ENCODE data around the gene FGFRL1.

The FGFRL1 gene

DNA sequence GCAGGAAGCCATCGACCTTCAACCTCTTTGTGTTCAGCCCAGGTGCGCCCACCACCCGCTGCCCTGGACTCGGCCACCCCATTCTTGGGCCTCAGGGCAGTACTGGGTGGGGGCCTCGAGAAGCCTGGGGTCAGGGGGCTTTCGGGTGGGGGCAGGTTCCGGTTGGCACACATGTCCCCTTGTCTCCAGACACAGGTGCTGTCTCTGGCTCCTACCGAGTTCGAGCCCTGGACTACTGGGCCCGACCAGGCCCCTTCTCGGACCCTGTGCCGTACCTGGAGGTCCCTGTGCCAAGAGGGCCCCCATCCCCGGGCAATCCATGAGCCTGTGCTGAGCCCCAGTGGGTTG lies 7.4 kb upstream of the FGFRL1 start:
- in situ Hi-C loops (cut with HindIII; ENCODE audit: low sequenced_read_pairs): no loop called here

DNA sequence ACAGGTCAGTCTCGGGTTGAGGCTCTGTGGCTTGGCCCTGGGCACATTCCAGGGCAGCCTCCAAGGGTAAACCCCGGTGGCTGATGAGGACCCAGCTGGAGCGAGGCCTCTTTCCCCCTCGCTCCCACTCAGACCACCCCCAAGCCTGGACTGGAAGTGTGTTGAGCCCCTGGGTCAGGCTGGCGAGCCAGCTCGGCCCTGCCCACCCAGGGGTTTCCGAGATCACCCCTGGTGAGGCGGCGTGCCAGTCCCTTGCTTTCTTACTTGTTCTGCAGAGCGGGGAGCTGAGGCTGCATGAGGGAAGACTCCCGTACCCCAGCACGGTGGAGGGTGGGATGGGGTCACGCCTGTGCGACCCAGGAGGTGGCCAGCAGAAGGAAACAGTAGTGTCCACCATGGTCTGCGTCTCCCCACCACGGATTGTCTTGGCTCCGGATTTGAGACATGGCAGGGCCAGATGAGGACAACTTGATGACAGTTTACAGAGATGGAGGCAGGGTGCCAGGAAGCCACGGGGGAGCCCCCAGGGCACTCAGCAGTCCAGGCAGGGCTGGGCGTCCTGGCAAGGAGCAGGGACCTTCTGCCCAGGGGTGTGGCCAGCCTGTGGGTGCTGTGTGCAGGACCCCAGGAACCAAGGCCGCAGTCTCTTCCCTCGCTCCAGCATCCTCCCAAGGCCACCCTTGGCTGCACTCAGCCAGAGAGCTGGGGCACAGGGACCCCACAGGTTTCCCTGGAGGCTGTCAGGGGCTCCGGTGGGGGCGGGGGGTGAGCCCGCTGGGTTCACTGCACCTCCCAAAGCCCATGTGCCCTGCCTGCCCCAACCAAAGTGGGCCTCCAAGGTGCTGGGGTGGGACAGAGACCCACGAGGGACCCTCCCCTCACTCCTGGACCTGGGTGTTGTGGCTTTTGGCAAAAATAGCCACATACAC lies 6.6 kb upstream of the FGFRL1 start:
- in situ Hi-C loops (cut with HindIII; ENCODE audit: low sequenced_read_pairs): no loop called here

DNA sequence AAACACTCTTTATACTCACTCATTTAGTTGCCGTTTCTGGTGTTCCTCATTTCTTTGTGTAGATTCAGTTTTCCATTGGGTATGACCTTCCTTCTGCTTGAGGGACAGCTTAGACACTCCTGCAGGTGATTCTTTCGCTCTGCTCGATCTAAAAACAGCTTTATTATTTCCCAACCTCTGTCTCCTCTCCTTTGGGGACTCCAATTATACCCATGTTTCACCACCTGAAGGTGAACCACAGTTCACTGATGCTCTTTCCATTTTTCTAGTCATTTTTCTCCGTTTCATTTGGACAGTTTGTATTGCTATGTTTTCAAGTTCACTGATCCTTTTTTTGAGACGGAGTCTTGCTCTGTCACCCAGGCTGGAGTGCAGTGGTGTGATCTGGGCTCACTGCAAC lies 4.6 kb upstream of the FGFRL1 start:
- in situ Hi-C loops (cut with HindIII; ENCODE audit: low sequenced_read_pairs): no loop called here

DNA sequence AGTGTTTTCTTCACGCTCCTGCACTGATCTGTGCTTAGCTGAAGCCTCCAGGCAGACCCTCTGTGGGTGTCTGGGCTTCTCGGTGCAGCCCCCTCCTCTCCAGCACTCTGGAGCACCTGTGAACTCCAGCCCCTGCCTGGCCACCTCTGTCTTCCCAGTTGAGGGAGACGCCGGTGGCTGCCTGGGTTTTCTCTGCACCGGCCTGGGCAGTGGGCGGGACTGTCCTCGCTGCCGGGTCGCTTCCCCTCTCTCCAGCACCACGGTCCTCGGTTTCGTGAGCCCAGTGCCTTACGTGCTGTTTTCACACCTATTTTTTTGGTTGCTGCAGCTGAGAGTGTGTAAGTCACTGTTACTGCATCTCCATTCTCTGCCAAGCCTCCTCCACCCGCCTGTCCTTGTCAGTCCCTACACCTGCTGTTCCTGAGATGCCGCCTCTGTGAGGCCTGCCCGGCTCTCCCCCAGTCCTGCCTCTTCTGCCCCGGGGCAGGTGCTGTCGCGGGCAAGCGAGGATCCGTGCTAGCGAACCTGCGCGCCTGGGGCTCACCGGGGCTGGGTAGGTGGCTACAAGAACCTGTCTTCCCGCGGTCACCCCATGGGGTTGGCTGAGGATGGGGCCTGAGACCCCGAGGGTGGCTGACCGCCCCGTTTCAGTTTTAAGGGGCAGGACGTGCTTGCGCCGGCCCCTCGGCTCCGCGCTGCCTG lies 2.4 kb upstream of the FGFRL1 start:
- in situ Hi-C loops (cut with HindIII; ENCODE audit: low sequenced_read_pairs): no loop called here

DNA sequence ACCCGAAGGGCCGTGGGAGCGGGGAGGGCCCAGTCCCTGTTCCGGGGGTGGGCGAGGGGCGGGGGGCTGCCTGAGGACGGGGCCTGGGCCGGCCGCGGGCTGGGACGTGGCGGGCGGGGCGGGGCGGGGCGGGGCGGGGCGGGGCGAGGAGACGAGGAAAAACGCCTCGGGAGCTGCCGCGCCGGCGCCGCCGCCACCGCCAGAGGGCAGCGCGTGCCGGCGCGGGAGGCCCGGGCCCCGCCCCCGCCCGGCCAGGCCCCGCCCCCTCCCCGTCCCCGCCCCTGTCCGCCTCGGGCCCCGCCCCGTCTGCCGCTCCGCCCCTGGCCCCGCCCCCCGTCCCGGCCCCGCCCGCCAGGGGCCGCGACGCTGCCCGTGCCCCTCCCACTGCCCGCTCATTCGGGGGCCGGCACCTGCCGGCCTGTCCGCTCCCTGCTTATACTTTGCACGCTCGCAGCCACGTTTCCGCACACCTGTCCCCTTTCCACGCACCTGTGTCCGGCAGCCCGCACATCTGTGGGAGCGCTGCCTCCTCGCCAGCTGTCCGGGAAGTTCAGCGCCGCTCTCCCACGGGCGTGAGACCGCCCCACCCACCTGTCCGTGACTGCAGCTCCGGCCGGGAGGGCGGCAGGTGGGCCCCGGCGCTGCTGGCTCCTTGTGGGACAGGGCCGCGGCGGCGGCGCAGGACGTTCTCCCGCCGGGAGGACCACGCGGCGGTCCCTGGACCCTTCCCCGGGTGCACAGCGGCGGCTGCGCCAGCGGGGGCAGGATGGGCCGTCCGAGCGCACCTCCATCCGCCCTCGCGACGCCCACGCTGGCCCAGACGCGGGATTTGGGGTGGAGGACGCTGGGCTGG lies 1.7 kb upstream of the FGFRL1 start:
- in situ Hi-C loops (cut with HindIII; ENCODE audit: low sequenced_read_pairs): no loop called here

DNA sequence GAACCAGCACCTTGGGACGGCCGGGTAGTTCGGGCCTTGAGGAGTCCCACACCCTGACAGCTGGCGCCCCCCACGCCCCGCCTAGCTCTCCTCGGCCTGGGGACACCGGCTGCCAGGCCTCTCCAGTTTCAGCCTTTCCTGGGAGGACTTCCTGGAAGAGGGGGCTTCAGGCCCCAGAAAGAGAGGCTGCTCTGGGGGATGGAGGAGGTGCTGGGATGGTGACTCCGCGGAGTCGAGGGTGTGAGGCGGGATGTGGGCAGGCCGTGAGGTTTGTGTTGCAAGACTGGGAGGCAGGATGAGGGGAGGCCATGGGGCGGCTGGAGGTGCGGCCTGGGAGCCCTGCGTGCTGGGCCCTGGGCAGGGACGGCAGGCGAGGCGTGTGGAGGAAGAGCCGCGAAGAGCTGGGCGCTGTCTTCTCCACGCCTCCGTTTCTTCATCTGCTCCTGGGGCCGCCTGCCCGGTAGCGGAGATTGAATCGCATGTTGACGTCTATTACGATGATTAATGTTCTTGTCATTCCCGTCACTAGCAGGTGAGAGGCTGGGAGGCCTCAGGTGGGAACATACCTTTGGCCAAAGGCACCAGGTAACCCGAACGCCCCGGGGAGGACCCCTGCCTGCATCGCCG lies 918 bp upstream of the FGFRL1 start:
- in situ Hi-C loops (cut with HindIII; ENCODE audit: low sequenced_read_pairs): no loop called here

DNA sequence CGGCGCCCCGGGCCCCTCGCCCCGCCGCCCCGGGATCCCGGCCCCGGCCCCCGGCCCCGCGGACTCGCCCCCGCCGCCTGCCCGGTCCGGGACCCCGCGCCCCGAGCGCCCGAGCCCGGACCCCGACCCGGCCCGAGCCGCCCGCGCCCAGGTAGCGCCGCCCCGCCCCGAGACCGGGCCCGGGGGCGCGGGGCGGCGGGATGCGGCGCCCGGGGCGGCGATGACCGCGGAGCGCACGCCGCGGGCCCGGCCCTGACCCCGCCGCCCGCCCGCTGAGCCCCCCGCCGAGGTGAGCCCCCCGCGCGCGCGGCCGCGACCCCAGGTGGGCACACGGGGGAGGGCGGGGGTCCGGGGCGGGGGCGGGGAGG lies 224 bp downstream of the FGFRL1 start:
- in situ Hi-C loops (cut with HindIII; ENCODE audit: low sequenced_read_pairs): no loop called here

DNA sequence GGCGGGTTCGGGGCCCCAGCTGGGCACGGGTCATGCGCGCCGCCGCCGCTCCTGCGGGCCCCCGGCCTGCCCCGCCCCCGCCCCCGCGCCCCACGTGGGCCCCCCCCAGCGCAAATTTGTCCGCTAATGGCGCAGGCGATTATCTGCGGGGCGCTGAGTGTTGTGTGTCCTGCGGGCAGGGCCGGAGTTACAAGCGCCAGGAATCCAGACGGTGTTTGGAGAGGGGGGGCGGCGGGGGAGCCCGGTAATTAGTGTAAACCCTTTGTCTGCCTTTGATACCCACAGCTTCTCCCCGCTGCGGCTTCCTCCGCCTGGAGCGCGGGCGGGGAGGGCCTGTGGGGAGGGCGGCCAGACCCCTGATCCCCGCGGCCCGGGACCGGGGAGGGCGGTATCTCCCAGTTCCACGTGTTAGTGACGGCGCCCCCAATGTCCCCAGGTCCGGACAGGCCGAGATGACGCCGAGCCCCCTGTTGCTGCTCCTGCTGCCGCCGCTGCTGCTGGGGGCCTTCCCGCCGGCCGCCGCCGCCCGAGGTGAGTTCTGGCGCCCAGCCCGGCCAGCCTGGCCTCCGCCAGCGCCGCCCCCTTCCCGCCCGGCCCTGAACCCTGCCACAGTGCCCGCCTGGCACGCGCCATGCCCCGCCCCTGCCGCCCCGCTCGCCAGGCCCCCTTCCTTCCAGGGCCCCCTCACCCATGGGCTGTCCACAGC lies 761 bp downstream of the FGFRL1 start:
- in situ Hi-C loops (cut with HindIII; ENCODE audit: low sequenced_read_pairs): no loop called here

DNA sequence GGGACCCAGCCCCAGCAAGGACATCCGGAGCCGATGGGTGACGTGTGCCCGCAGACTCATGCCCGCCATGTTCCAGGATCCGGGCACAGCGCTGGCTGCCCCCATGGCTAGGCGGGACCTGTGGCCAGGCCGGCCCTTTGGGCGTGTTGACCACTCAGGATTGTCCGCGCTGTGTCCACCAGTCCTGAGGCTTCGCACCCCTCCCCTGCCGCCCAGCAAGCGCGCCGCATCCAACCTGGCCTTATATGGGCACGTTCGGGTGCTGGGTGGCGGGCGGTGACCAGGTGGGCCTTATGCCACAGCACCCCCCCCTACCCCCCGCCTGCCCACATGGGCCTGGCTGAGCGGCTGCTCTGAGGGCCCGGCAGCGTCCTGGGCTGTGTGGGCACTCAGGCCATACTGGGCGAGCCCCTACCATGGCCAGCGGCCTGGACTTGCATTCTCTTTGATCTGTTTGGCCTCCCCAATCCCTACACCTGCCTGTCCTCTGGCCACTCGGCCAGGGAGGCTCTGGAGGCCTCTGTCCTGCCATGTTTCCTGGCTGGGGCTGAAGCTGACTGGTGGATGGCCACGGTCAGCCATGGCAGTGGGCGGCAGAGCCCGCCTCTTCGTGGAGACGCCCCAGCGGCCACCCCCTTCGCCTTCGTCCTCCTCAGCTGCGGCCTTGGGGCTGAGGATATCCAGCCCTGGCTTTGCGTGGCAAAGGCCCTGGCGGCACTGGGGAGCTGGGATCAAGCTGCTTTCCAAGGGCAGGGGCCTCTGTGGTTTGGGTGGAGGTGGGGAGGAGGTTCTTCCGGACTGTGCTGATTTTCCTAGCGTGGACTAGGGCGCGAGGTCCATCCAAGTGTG lies 2.0 kb downstream of the FGFRL1 start:
- in situ Hi-C loops (cut with HindIII; ENCODE audit: low sequenced_read_pairs): no loop called here

DNA sequence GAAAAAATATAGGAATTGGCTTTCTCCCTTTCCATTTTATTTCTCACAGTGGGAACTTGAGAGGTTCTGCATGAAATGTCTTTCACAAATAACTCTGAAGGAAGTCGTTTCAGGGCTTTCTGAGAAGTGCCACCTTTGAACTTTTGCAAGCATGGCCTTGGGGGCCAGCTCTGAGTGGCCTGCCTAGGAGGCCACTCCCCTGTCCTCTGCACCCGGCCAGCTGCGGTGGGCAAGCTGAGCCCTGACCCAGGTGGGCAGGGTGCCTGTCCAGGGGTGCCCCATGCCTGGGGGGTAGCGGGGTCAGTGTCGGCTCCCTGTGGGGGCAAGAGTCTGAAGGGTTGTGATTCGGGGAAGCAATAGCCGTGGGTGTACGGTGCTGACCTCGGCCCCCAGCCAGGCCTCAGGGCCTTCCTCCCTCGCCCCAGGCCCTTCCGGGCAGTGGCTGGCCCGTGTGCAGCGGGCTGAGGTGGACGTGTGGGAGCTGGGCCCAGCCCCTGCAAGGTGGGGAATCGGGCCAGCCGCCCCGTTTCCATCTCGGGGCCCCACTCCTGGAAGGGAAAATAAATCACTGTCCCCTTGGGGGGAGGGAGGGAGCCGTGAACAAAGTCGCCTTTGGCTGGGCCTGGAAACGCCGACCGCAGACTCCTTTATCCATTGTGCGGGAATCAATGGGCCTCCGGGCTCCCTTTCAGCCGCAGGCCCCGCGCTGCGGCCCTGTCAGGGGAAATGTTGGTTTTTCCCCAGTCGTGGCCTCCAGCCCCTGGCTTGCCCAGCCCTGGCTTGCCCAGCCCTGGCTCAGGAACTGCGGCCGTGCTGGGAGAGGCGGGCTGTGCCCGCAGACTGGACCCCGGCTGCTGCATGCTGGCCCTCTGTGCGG lies 3.1 kb downstream of the FGFRL1 start:
- in situ Hi-C loops (cut with HindIII; ENCODE audit: low sequenced_read_pairs): no loop called here

DNA sequence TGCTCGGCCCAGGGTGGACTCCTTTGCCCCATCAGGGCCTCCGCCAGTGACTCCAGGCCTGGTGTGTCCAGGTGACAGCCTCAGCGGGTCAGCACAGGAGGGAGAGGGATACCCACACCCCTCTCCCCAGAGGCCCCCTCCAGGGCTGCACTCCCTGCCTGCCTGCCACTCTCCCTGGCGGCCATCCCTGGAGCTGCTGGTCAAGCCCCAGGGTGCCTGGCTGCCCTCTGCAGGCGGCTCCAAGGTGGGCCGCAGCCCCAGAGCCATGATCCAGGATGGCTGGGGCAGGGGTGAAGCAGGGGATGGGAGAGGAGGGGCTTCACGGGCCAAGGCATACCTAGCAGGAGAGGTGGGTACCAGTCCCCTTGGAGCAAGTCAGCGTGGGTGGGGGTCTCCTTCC lies 3.8 kb downstream of the FGFRL1 start:
- in situ Hi-C loops (cut with HindIII; ENCODE audit: low sequenced_read_pairs): no loop called here

DNA sequence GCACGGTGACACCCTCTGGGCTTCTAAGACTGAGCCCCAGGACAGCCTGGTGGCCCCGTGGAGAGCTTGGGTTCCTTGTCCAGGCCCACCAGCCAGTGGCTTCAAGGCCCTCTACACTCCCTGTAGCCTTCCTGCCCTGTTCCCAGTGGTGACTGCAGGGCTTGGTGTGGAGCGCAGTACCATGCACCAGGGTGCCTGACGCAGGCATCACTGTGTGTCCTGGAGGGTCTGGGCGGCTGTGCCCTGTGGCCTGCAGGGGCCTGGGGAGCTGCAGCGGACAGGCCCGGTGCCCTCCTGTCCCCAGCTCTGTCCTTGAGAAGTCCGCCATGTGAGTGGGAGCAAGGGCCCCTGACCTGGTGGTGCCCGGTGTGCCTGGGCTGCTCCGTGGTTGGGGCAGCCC lies 4.3 kb downstream of the FGFRL1 start:
- in situ Hi-C loops (cut with HindIII; ENCODE audit: low sequenced_read_pairs): no loop called here

DNA sequence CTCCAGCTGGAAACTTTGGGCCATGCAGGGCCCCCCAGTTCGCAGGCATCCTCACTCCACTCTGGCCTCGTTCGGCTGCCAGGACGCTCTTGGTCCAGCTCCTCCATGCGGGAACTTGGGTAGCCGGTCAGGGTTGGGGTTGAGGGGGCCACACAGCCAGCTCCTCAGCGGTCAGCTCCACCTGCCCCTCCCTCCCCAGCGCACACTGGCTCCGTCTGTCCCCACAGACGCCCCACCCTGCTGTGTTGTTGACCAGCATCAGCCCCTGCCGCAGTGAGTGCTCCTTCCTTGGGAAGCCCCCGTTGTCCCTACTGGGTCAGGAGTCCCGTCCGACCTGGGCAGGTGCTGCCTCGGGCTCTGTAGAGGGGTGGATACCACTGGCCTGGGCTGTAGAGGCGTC lies 5.8 kb downstream of the FGFRL1 start:
- in situ Hi-C loops (cut with HindIII; ENCODE audit: low sequenced_read_pairs): no loop called here

DNA sequence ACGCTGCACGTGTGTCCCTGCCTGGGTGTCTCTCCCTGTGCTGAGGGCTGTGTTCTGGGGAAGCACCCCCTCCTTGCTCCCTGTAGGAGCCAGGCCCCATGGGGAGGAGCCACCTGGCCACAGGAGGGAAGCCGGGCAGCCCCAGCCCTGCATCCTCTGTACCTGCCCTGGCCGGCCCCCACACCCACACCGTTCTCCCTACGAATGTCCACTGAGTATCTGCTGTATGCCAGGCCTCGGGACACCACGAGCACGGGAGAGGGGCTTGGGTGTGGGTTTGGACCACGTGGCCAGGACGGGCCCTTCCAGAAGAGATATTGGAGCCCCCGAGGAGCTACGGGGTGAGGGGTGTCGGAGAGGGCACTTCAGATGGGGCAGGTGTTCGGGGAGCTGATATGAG lies 6.3 kb downstream of the FGFRL1 start:
- in situ Hi-C loops (cut with HindIII; ENCODE audit: low sequenced_read_pairs): no loop called here

DNA sequence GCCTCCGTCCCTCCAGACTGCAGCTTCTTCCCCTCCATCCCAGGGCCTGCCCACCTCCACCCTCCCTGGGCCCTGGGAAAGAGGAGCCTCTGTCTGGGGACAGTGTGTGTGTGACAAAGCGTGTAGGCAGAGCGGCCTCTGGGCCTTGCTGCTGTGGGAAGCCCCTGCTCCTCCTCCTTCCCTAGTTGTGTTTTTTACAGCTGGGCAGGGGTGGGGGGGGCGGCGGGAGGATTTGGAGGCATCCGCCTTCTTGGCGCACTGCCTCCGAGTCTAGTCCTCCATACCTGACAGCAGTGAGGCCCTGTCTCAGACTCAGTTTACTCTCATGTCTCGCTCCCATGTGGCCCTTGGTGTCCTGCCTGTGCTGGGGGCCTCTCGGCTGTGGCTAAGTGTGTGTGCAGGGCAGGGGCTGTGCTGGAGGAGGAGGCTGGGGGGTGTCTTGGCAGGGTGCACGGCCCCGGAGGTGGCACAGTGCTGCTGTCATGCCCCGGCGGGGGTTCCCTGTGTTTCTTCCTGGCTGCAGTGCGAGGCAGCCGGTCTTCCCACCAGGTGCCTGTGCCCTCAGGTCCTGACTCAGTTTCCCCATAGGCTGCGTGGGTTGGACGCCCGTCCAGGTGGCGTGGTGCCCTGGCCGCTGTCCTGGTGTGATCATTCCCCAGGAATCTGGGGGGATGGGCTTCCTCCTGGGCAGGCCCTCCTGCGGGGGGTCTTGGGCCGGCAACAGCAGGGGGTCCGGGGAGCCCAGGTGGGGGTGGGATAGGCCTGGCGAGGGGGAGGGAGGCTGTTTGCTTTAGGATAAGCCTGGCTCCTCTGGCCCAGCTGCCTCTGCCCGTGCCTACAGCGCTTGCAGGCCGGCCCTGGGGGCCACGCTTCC lies 7.0 kb downstream of the FGFRL1 start:
- in situ Hi-C loops (cut with HindIII; ENCODE audit: low sequenced_read_pairs): no loop called here

DNA sequence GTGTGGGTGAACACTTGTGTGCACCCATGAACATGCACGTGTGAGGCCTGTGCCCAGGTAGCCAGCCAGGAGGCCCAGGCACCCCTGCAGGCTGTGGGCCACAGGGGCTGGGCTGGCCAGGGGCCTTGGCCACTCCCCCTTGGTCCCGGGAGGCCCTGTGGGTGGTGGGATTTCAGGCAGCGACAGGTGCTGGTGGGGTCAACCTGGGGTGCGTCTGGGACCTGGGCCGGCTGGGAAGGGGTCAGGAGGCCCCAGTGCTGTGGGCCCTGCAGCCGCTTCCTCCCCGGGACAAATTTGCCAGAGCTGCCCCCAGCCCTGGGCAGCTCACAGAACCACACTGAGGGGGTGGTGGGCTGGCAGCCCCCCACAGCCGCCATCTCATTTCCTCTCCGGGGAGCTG lies 7.9 kb downstream of the FGFRL1 start:
- in situ Hi-C loops (cut with HindIII; ENCODE audit: low sequenced_read_pairs): no loop called here

DNA sequence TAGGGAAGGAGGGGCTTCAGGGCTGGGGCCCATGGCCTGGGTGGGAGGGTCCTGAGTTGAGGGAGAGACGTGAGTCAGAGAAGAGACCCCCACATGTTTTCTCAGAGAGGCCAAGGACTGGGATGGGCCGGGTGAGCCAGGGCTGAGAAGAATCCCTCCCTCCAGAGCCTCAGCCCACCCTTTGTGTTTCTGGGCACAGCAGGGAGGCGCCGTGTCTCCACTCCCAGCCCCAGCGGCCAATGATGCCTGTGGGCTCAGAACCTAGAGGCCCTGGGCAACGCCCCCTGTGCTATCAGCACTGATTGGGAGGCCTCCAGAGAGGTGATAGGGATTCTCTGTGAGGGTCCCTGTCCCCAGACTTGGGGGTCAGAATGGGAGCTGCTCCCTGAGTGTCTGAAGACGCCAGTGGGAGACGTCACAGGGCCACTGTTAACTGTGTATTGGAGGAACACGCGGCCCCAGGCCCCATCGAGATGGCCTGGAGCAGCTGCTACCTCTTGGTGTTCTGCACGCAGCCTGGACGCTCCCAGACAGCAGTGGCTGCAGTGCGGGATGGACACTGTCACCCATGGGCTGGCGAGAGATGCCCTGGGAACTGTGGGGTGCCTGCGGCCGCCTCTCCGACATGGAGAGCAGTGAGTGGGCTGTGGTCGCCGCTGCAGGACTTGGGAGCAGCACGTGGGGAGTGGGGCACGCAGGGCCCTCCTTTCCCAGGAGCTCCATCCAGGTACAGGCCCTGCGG lies 8.5 kb downstream of the FGFRL1 start:
- in situ Hi-C loops (cut with HindIII; ENCODE audit: low sequenced_read_pairs): no loop called here

Data from DLD1 (cell line).